Measurements from ENCODE around the gene TMEM254.

- TF ChIP-seq CTCF (IDR thresholded peaks at IDR 0.05; ENCODE audit: low read depth, low read length, poor library complexity, severe bottlenecking): no peak
- TF ChIP-seq EZH2phosphoT487 (IDR thresholded peaks at IDR 0.05; ENCODE audit: borderline replicate concordance, low read length): no peak
These were observed 57.7 kb downstream of the TMEM254 start for GRCh38 chr10:80136134-80136571.
